ENCODE measurements around the gene ASCL2.

GRCh38 chr11:2221024-2221423 is 49.4 kb downstream of the ASCL2 start:
- TF ChIP-seq, protein P1, sequence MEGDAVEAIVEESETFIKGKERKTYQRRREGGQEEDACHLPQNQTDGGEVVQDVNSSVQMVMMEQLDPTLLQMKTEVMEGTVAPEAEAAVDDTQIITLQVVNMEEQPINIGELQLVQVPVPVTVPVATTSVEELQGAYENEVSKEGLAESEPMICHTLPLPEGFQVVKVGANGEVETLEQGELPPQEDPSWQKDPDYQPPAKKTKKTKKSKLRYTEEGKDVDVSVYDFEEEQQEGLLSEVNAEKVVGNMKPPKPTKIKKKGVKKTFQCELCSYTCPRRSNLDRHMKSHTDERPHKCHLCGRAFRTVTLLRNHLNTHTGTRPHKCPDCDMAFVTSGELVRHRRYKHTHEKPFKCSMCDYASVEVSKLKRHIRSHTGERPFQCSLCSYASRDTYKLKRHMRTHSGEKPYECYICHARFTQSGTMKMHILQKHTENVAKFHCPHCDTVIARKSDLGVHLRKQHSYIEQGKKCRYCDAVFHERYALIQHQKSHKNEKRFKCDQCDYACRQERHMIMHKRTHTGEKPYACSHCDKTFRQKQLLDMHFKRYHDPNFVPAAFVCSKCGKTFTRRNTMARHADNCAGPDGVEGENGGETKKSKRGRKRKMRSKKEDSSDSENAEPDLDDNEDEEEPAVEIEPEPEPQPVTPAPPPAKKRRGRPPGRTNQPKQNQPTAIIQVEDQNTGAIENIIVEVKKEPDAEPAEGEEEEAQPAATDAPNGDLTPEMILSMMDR (IDR thresholded peaks at IDR 0.05): no peak
- TF ChIP-seq POLR2A (IDR thresholded peaks at IDR 0.05): no peak
